ENCODE data around the gene TARS3. TPM values are rescaled to one million over a fixed set of nuclear protein-coding genes. Genes with fewer than 3 reads are reported as not detected.

TARS3 gene
- total RNA-seq, 1 donor = 13.8 TPM

- H3K4me3 ChIP-seq (ENCODE audit: low read depth, low read length) = no peak overlapping the region
- TF ChIP-seq, protein P1, sequence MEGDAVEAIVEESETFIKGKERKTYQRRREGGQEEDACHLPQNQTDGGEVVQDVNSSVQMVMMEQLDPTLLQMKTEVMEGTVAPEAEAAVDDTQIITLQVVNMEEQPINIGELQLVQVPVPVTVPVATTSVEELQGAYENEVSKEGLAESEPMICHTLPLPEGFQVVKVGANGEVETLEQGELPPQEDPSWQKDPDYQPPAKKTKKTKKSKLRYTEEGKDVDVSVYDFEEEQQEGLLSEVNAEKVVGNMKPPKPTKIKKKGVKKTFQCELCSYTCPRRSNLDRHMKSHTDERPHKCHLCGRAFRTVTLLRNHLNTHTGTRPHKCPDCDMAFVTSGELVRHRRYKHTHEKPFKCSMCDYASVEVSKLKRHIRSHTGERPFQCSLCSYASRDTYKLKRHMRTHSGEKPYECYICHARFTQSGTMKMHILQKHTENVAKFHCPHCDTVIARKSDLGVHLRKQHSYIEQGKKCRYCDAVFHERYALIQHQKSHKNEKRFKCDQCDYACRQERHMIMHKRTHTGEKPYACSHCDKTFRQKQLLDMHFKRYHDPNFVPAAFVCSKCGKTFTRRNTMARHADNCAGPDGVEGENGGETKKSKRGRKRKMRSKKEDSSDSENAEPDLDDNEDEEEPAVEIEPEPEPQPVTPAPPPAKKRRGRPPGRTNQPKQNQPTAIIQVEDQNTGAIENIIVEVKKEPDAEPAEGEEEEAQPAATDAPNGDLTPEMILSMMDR (IDR thresholded peaks at IDR 0.05; ENCODE audit: insufficient read depth, low read depth, low read length) = no peak
- DNase-seq (ENCODE audit: low read depth) = no peak
Observed at GRCh38 chr15:101718896-101719295, 5.4 kb downstream of the TARS3 start.

DNA sequence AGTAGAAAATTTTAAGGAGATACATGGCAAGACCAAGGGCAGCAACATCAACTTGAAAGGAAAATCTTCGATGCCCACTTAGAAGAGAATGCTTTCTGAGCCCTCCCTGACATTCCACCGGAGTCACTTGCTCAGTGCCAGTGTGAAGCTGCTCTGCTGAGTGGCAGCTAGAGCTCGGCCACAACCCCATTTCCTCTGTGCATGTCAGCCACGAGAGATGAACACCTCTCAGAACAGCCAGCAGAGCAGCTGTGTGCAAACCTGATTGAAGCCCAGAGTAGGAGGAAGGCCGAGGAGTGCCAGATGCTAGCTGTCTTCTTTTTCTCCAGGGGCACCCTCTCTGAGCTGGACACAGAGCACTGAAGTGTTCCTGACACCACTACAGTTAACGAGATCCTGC is 12.2 kb downstream of the TARS3 start:
- TF ChIP-seq, protein P1 (IDR thresholded peaks at IDR 0.05; ENCODE audit: insufficient read depth, low read depth, low read length) = no peak
- no peak for DNase-seq (ENCODE audit: low read depth)
- H3K4me3 ChIP-seq (ENCODE audit: low read depth, low read length) = no peak overlapping the region

- peak; percentile 17 for DNase-seq (ENCODE audit: low read depth)
- TF ChIP-seq, protein P1 (IDR thresholded peaks at IDR 0.05; ENCODE audit: insufficient read depth, low read depth, low read length) = no peak
- H3K4me3 ChIP-seq (ENCODE audit: low read depth, low read length) = no peak overlapping the region
Observed at GRCh38 chr15:101710806-101711205, 13.5 kb downstream of the TARS3 start.

DNA sequence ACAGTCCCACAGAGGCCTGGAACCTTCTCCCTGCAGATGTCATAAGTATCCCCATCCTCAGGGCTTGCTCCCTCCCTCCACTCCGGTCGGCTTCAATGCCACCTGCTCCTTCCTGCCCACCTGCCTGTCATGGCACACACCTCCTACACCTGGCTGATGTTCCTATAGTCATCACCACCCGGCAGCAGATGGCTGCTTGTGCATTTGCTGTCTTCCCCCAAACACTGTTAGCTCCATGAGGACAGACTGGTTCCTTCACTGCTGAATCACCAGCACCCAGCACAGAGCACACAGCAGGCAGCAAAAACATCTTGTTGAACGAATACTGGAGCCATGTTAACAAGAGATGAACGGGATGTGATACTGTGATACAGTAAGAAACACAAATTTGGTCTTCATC is 14.8 kb downstream of the TARS3 start:
- DNase-seq (ENCODE audit: low read depth) = no peak
- TF ChIP-seq, protein P1 (IDR thresholded peaks at IDR 0.05; ENCODE audit: insufficient read depth, low read depth, low read length) = no peak
- H3K4me3 ChIP-seq (ENCODE audit: low read depth, low read length) = no peak overlapping the region

DNA sequence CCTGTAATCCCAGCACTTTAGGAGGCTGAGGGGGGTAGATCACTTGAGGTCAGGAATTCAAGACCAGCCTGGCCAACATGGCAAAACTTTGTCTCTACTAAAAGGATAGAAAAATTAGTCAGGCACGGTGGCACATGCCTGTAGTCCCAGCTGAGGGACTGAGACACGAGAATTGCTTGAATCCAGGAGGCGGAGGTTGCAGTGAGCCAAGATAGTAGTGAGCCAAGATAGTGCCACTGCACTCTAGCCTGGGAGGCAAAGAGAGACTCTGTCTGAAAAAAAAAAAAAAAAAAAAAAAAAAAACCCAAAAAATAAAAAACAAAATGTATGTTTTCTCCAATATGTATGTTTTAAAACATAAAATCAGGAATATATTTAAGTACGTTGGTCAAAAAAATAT is 16.3 kb downstream of the TARS3 start:
- no peak overlapping the region for H3K4me3 ChIP-seq (ENCODE audit: low read depth, low read length)
- no peak for DNase-seq (ENCODE audit: low read depth)
- TF ChIP-seq, protein P1 (IDR thresholded peaks at IDR 0.05; ENCODE audit: insufficient read depth, low read depth, low read length) = no peak

- no peak overlapping the region for H3K4me3 ChIP-seq (ENCODE audit: low read depth, low read length)
- TF ChIP-seq, protein P1 (IDR thresholded peaks at IDR 0.05; ENCODE audit: insufficient read depth, low read depth, low read length) = no peak
- DNase-seq (ENCODE audit: low read depth) = peak; percentile 14
Observed at GRCh38 chr15:101702077-101702476, 22.2 kb downstream of the TARS3 start.

DNA sequence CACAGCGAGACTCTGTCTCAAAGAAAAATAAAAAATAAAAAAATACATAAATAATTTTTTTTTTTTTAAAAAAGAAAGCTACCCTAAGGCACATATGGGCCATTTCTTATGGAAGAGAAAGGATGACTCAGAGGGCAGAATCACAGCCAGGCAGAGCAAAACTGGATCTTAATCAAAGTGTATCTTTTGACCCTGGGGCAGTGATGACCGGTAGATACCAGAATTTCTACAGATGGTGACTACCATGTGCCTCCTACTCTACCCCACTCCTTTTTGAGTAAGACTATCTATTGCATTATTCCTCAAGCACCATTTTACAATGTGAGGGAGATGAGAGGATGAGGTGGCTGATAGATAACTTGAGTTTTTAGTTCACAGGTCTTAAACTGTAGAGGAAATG is 26.0 kb downstream of the TARS3 start:
- TF ChIP-seq, protein P1 (IDR thresholded peaks at IDR 0.05; ENCODE audit: insufficient read depth, low read depth, low read length) = no peak
- H3K4me3 ChIP-seq (ENCODE audit: low read depth, low read length) = no peak overlapping the region
- no peak for DNase-seq (ENCODE audit: low read depth)

Data from fibroblast of villous mesenchyme (primary cell).